HG02973 (cell line): ENCODE results near the gene PDLIM7.
A peak's percentile ranks its signal among the peaks of the same experiment; 100 is the strongest.
"Not testable (repeated sequence)": the region's sequence is repeated elsewhere in the genome, so short reads cannot be mapped to it uniquely, and the experiment has no call there.

Source experiments
- ATAC-seq: cut with Tn5 transposase; IDR thresholded peaks from one replicate; pipeline ENCODE4 v1.9.1; 2021; ENCODE audit warnings: moderate library complexity; ENCODE audit not compliant: unreplicated experiment

Gene PDLIM7

GRCh38 chr5:177497292-177498012 lies at the start of gene PDLIM7:
Gene PDLIM7, minus strand, starts transcription at chr5:177497604. Its CDS starts 1,092 bp downstream, at chr5:177496512.
- peak; percentile 61 for ATAC-seq

- no peak for ATAC-seq
Measured at GRCh38 chr5:177546258-177546741, 48.9 kb upstream of the PDLIM7 start.

GRCh38 chr5:177545487-177546257 lies 48.3 kb upstream of the PDLIM7 start:
- ATAC-seq: no peak

GRCh38 chr5:177542816-177543465 lies 45.5 kb upstream of the PDLIM7 start:
- ATAC-seq: no peak

- ATAC-seq: no peak
Measured at GRCh38 chr5:177540438-177540837, 43.0 kb upstream of the PDLIM7 start.

GRCh38 chr5:177539411-177539810 lies 42.0 kb upstream of the PDLIM7 start:
- no peak for ATAC-seq

- no peak for ATAC-seq
Measured at GRCh38 chr5:177538876-177539275, 41.5 kb upstream of the PDLIM7 start.

GRCh38 chr5:177537389-177538361 lies 40.3 kb upstream of the PDLIM7 start:
- ATAC-seq: no peak

- no peak for ATAC-seq
Measured at GRCh38 chr5:177536386-177536785, 39.0 kb upstream of the PDLIM7 start.

- ATAC-seq: no peak
Measured at GRCh38 chr5:177535125-177535524, 37.7 kb upstream of the PDLIM7 start.

GRCh38 chr5:177534433-177534832 lies 37.0 kb upstream of the PDLIM7 start:
- ATAC-seq: not testable (repeated sequence)

- ATAC-seq: no peak
Measured at GRCh38 chr5:177531209-177531940, 34.0 kb upstream of the PDLIM7 start.

- ATAC-seq: no peak
Measured at GRCh38 chr5:177530638-177531037, 33.2 kb upstream of the PDLIM7 start.

- ATAC-seq: no peak
Measured at GRCh38 chr5:177529247-177530203, 32.1 kb upstream of the PDLIM7 start.

- ATAC-seq: no peak
Measured at GRCh38 chr5:177528631-177529030, 31.2 kb upstream of the PDLIM7 start.

GRCh38 chr5:177527595-177527994 lies 30.2 kb upstream of the PDLIM7 start:
- no peak for ATAC-seq

- ATAC-seq: no peak
Measured at GRCh38 chr5:177526791-177527190, 29.4 kb upstream of the PDLIM7 start.

GRCh38 chr5:177526191-177526590 lies 28.8 kb upstream of the PDLIM7 start:
- ATAC-seq: no peak
